Uterine smooth muscle cell (primary cell): ENCODE measurements around the gene SPATA31E1. TPM values are rescaled to one million over a fixed set of nuclear protein-coding genes. Genes with fewer than 3 reads are reported as not detected.

Source experiments
- total RNA-seq: library from RNA; depleted of rRNA; stranded (reverse); fragments of >200 nt; gene quantifications from 2 replicates; pipeline ENCODE4 v1.2.3, GENCODE V29; 2014

SPATA31E1 gene
- under 0.01 TPM in 1 of 2 replicates, not detected in the other for total RNA-seq

DNA sequence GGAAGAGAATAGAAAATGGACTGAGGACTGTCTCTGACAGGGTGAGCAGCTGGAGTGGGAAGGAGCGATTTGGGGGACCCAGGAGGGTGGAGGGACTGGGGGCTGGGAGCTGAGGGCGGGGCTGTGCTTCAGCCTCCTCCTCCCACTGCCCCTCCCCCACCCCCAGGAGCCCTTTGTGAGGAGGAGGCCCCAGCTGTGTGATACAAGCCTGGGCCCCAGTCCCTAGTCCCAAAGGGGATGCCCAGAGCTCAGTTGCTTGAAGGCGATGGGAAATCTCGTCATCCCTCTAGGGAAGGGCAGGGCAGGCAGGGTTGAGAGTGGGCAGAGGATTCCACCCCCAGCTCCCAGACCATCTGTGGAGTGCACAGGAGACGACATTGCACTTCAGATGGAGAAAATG, at the start of gene SPATA31E1:
Gene SPATA31E1, plus strand, starts transcription at position 251 of the 400 bp plus-strand sequence. Its CDS starts 15 bp downstream, at position 266.

DNA sequence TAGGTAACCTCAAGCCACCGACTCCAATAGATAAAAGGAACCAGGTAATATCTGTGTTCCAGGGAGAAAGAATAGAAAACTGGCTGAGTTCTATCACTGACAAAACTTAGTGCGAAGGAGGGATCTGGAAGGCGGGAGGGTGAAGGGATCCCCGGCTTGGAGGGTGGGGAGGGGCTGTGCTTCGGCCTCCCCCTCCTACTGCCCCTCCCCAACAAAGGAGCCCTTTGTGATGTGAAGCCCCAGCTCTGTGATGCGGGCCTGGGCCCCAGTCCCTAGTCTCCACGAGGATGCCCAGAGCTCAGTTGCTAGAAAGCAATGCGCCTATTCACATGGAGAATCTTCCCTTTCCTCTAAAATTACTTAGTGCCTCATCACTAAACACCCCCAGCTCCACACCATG, 35.0 kb downstream of the SPATA31E1 start, which contains the start of gene SPATA31C1:
Gene SPATA31C1, plus strand, starts transcription at position 301 of the 400 bp plus-strand sequence.

Other genes with a start within 250 kb of the SPATA31E1 start
- gene CTSL, start 156.8 kb upstream of the SPATA31E1 start, total RNA-seq: 687 TPM in 2 replicates
- not detected in 2 replicates for gene SPATA31C1, start 35.1 kb downstream of the SPATA31E1 start, total RNA-seq
- 7.7 and 8.6 TPM in 2 replicates for gene CDK20, start 91.7 kb downstream of the SPATA31E1 start, total RNA-seq